BLaER1 treated with 17β-estradiol and CSF1 and Interleukin-3, amounts not matched to agents 10 nM and 100 nM (cell line): ENCODE results near the gene IGF2.
"Not testable (repeated sequence)": the region's sequence is repeated elsewhere in the genome, so short reads cannot be mapped to it uniquely, and the experiment has no call there.

ENCODE experiments used
- H3K27ac ChIP-seq, 11 experiments: shearing (Covaris generic); formaldehyde crosslinking; 2 replicates each; pipeline ENCODE4 v1.8.1; 2022
- H3K27me3 ChIP-seq, 11 experiments: shearing (Covaris generic); formaldehyde crosslinking; 2 replicates each; pipeline ENCODE4 v1.8.1; 2022
- H3K36me3 ChIP-seq, 11 experiments: shearing (Covaris generic); formaldehyde crosslinking; 2 replicates each; pipeline ENCODE4 v1.8.1; 2022
- H3K4me1 ChIP-seq, 10 experiments: shearing (Covaris generic); formaldehyde crosslinking; 2 replicates each; pipeline ENCODE4 v1.8.1; 2022
- H3K4me2 ChIP-seq, 11 experiments: shearing (Covaris generic); formaldehyde crosslinking; 2 replicates each; pipeline ENCODE4 v1.8.1; 2022
- H3K4me3 ChIP-seq, 10 experiments: shearing (Covaris generic); formaldehyde crosslinking; 2 replicates each; pipeline ENCODE4 v1.8.1; 2022
- H3K9ac ChIP-seq, 11 experiments: shearing (Covaris generic); formaldehyde crosslinking; 2 replicates each; pipeline ENCODE4 v1.8.1; 2022
- H3K9me3 ChIP-seq, 11 experiments: shearing (Covaris generic); formaldehyde crosslinking; replicated peaks in 1 of 11; 2 replicates each; pipeline ENCODE4 v1.8.1; 2022
- H4K20me1 ChIP-seq, 11 experiments: shearing (Covaris generic); formaldehyde crosslinking; 2 replicates each; pipeline ENCODE4 v1.8.1; 2022
- Cebpa-rat ChIP-seq, 11 experiments: shearing (Covaris generic); IDR thresholded peaks; 2 replicates each; pipeline ENCODE4 v1.8.1; 2022

Gene IGF2

DNA sequence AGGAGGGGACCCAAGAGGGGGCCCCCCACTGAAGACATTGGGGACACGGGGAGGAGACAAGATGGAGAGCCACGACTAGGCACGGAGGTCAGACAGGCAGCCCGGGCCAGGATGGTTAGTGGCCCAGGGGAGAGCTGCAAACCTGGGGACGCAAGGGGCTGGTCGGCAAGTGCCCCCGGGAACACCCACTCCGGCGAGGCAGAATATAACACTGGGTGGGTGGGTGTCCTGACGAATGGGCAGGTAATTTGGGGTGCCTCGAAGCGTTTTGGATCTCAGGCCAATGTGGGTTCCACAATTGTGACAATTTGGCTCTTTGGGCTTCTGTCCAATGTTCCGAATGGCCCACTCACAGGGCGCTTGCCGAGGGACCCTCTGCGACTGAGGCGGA, 9.9 kb downstream of the IGF2 start:
- TF ChIP-seq Cebpa-rat (IDR thresholded peaks at IDR 0.05): no peak
- Histone ChIP-seq H3K36me3 (no peaks in the 10 kb centered on the region), H3K9me3 (no peaks in the 10 kb centered on the region), H3K4me2 (no peak overlapping the region), H3K27ac (no peak overlapping the region), H3K4me1 (peaks cover 0 to 15% (median 7%) of the 10 kb centered on the region in 10 experiments; a peak in 12 of 20 replicates), H3K27me3 (peaks cover 27 to 44% (median 33%) of the 10 kb centered on the region in 11 experiments), H3K4me3 (no peak overlapping the region), H4K20me1 (peaks cover 0 to 24% (median 4%) of the 10 kb centered on the region in 11 experiments; a peak in 9 of 22 replicates), H3K9ac (no peak overlapping the region)

DNA sequence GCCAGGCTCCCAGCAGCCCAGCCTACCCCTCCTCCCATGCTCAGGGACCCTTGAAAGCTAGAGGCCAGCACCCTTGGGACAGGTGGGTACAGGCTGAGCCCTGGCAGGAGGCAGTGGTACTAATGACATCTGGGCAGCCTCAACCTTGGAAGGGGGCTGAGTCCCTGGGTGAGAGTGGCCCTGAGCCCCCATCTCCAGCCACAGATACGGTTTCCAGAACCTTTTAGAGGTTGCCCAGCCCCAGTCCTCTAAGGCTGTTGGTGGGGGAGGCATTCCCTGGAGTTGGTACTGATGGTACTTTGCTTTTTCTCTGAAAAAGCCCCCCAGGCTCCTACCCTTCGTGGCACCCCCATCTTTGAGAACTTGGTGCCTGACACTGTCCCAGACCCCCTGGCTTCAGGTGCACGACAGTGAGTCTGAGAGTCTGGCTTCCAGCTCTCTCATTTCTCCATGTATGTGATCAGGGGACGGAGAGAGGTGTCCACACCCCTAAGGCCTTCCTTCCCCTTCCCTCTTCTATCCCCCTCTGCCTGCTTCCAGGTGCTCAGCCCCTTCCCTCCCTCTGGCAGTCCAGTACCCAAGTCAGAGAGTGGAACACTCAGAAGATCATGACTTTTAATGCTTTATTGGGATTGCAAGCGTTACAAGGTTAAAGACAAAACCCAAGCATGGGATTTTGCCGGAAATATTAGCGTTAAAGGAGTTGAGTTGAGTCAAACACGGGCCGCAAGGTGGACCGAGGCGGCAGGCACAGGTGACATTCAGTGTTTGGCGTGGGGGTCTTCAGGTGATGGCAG, 10.5 kb downstream of the IGF2 start:
- H3K4me2 ChIP-seq: peak overlapping the region in 6 of 11 experiments; percentile 22 to 58 (median 45); a peak in 11 of 22 replicates
- no peak overlapping the region for H3K27ac ChIP-seq
- H4K20me1 ChIP-seq: peaks cover 0 to 20% (median under 1%) of the 10 kb centered on the region in 11 experiments; a peak in 7 of 22 replicates
- TF ChIP-seq Cebpa-rat (IDR thresholded peaks at IDR 0.05): no peak
- no peak overlapping the region for H3K4me3 ChIP-seq
- peaks cover 0 to 15% (median 7%) of the 10 kb centered on the region in 10 experiments; a peak in 12 of 20 replicates for H3K4me1 ChIP-seq
- no peak overlapping the region; a peak in 1 of 22 replicates for H3K9ac ChIP-seq
- H3K36me3 ChIP-seq: no peaks in the 10 kb centered on the region
- H3K9me3 ChIP-seq: no peaks in the 10 kb centered on the region
- peaks cover 21 to 38% (median 27%) of the 10 kb centered on the region in 11 experiments for H3K27me3 ChIP-seq

GRCh38 chr11:2128130-2128510, 11.1 kb downstream of the IGF2 start:
- Histone ChIP-seq H3K27ac (no peak overlapping the region), H4K20me1 (peaks cover 0 to 14% (median 0%) of the 10 kb centered on the region in 11 experiments; a peak in 3 of 22 replicates), H3K4me1 (peaks cover 0 to 15% (median 7%) of the 10 kb centered on the region in 10 experiments; a peak in 12 of 20 replicates), H3K4me3 (no peak overlapping the region), H3K36me3 (no peaks in the 10 kb centered on the region), H3K9me3 (no peaks in the 10 kb centered on the region), H3K9ac (no peak overlapping the region; a peak in 1 of 22 replicates), H3K27me3 (peaks cover 15 to 32% (median 21%) of the 10 kb centered on the region in 11 experiments), H3K4me2 (peak overlapping the region in 6 of 11 experiments; percentile 22 to 58 (median 45); a peak in 11 of 22 replicates)
- TF ChIP-seq Cebpa-rat (IDR thresholded peaks at IDR 0.05): no peak

DNA sequence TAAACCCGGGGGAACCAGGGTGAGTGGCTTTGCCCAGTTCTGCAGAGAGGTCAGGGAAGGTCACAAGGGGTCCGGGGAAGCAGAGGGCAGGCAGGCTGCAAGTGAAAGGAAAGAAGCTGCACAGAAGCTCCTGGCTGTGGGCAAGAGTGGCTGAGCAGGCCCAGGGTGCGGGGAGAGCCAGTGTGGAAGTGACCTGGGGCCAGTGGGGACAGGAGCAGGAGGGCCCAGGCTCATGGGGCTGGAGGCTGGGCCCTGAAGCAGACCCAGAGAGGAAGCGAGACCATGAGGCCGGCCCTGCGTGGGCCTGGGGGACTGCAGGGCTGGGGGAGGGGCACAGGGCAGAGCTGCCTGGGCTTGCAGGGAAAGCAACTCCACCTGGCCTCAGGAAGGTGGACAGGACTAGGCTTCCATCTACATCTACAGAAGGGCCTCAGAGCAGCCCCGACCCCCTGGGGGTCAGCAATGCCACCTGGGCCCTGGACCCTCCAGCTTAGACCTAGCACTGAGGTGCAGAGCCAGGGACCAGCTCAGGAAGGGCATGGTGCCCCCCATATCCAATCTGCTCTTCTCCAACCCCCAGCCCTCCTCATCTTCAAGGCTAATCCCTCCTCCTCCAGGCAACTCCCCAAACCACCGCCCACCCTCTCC, 11.6 kb downstream of the IGF2 start:
- Histone ChIP-seq H4K20me1 (peaks cover 0 to 12% (median 0%) of the 10 kb centered on the region in 11 experiments; a peak in 2 of 22 replicates), H3K27ac (no peak overlapping the region), H3K36me3 (no peaks in the 10 kb centered on the region), H3K4me3 (no peak overlapping the region), H3K27me3 (peaks cover 10 to 27% (median 16%) of the 10 kb centered on the region in 11 experiments), H3K9me3 (no peaks in the 10 kb centered on the region), H3K4me2 (peak overlapping the region in 6 of 11 experiments; percentile 22 to 58 (median 45); a peak in 11 of 22 replicates), H3K4me1 (peaks cover 0 to 16% (median 8%) of the 10 kb centered on the region in 10 experiments; a peak in 12 of 20 replicates), H3K9ac (no peak overlapping the region)
- TF ChIP-seq Cebpa-rat (IDR thresholded peaks at IDR 0.05): no peak

DNA sequence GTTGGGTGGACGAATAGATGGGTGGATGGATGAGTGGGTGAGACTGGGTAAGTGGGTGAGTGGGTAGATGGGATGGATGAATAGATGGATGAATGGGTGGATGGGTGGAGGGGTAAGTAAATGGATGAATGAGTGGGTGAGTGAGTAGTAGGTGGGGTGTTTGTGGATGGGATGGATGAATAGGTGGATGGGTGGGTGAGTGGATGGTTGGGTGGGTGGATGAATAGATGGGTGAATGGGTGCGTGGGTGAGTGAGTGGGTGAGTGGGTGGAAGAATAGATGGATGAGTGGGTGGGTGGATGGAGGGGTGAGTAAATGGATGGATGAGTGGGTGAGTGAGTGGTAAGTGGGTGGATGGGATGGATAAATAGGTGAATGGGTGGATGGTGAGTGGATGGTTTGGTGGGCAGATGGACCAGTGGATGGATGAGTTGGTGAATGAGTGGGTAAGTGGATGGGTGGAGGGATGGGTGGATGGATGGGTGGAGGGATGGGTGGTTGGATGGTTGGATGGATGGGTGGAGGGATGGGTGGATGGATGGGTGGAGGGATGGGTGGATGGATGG, 12.6 kb downstream of the IGF2 start:
- Histone ChIP-seq H3K4me3 (no peak overlapping the region), H3K4me2 (no peak overlapping the region), H3K4me1 (peaks cover 0 to 21% (median 14%) of the 10 kb centered on the region in 10 experiments; a peak in 12 of 20 replicates), H4K20me1 (peaks cover 0 to 12% (median 0%) of the 10 kb centered on the region in 11 experiments; a peak in 2 of 22 replicates), H3K9me3 (no peaks in the 10 kb centered on the region), H3K27me3 (peaks cover under 1 to 17% (median 6%) of the 10 kb centered on the region in 11 experiments; a peak in 17 of 22 replicates), H3K27ac (no peak overlapping the region), H3K9ac (no peak overlapping the region), H3K36me3 (no peaks in the 10 kb centered on the region)
- no peak for TF ChIP-seq Cebpa-rat (IDR thresholded peaks at IDR 0.05)

- H4K20me1 ChIP-seq: peaks cover 0 to 12% (median 0%) of the 10 kb centered on the region in 11 experiments; a peak in 2 of 22 replicates
- not testable (repeated sequence) for H3K4me2 ChIP-seq, H3K36me3 ChIP-seq
These were observed 14.3 kb downstream of the IGF2 start for GRCh38 chr11:2124736-2125484.

GRCh38 chr11:2123628-2123960, 15.6 kb downstream of the IGF2 start:
- TF ChIP-seq Cebpa-rat (IDR thresholded peaks at IDR 0.05): no peak
- no peak overlapping the region for H3K4me2 ChIP-seq
- H3K4me3 ChIP-seq: no peak overlapping the region
- no peak overlapping the region for H3K27ac ChIP-seq
- peaks cover 0 to 19% (median 13%) of the 10 kb centered on the region in 10 experiments; a peak in 12 of 20 replicates for H3K4me1 ChIP-seq
- no peak overlapping the region for H3K9ac ChIP-seq
- H3K27me3 ChIP-seq: peaks cover 0 to 3% (median 0%) of the 10 kb centered on the region in 11 experiments; a peak in 2 of 22 replicates
- no peaks in the 10 kb centered on the region for H3K36me3 ChIP-seq
- H4K20me1 ChIP-seq: no peaks in the 10 kb centered on the region; a peak in 1 of 22 replicates
- no peaks in the 10 kb centered on the region for H3K9me3 ChIP-seq

More at GRCh38 chr11:2124736-2125484, 14.3 kb downstream of the IGF2 start:
- H3K27me3 ChIP-seq, H3K27ac ChIP-seq, H3K9ac ChIP-seq, H3K9me3 ChIP-seq, H3K4me3 ChIP-seq: not testable (repeated sequence)
- peaks cover 0 to 21% (median 14%) of the 10 kb centered on the region in 10 experiments; a peak in 12 of 20 replicates for H3K4me1 ChIP-seq

DNA sequence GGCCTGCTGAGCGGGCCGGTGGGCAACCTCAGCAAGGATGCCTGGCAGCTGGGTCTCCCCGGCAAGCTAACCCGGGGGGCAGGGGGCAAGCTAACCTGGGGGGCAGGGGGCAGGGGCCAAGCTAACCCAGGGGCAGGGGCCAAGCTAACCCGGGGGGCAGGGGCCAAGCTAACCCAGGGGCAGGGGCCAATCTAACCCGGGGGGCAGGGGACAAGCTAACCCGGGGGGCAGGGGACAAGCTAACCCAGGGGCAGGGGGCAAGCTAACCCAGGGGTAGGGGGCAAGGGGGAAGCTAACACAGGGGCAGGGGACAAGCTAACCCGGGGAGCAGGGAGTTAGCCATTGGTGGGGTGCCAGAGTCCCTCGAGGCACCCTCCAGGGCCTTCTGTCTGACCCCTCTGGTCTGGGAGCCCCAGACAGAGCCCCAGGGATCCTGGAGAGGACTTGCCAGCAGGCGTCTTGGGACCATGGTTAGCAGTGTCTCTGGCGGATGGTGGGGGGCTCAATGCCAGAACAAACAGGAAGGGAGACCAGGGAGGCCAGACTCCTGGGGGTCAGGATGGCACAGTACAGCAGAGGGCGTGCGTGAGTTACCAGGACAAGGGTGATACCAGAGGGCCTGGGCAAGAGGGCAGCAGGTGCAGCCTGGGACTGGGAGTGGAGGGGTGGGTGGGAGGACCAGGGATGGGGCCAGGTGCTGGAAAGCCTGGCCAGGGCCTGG, 16.1 kb downstream of the IGF2 start:
- peaks cover 0 to 3% (median 0%) of the 10 kb centered on the region in 11 experiments; a peak in 3 of 22 replicates for H3K27me3 ChIP-seq
- H3K4me3 ChIP-seq: no peak overlapping the region
- no peaks in the 10 kb centered on the region; a peak in 1 of 22 replicates for H4K20me1 ChIP-seq
- no peak for TF ChIP-seq Cebpa-rat (IDR thresholded peaks at IDR 0.05)
- peak overlapping the region in 1 of 11 experiments; percentile 38; a peak in 2 of 22 replicates for H3K27ac ChIP-seq
- peak overlapping the region in 1 of 11 experiments; percentile 50; a peak in 2 of 22 replicates for H3K9ac ChIP-seq
- H3K9me3 ChIP-seq: no peaks in the 10 kb centered on the region
- peak overlapping the region in 3 of 11 experiments; percentile 47 to 52 (median 48); a peak in 5 of 22 replicates for H3K4me2 ChIP-seq
- H3K36me3 ChIP-seq: no peaks in the 10 kb centered on the region
- H3K4me1 ChIP-seq: peaks cover 0 to 14% (median 8%) of the 10 kb centered on the region in 10 experiments; a peak in 12 of 20 replicates
